A673 (cell line): ENCODE data around the gene P2RY2.

Experiments
- CTCF ChIP-seq: fragments of 300-800, 200-600 bp; sonication (generic); conservative IDR thresholded peaks from 2 replicates; pipeline ENCODE4 v1.5.1; 2017; ENCODE audit warnings: low read depth, mild to moderate bottlenecking, antibody characterized with exemption, low read length, moderate library complexity, mixed read lengths
- EZH2 ChIP-seq: fragments of 200-600 bp; sonication (generic); IDR thresholded peaks from 2 replicates; pipeline ENCODE4 v1.6.1; 2017; ENCODE audit warnings: borderline replicate concordance, low read depth, mild to moderate bottlenecking, mixed read lengths, antibody characterized with exemption, low read length; ENCODE audit not compliant: poor library complexity, severe bottlenecking

- TF ChIP-seq CTCF (no peak), EZH2 (no peak)
Measured at GRCh38 chr11:73270016-73270854, 52.2 kb downstream of the P2RY2 start.
